ENCODE measurements around the gene COL2A1. TPM values are rescaled to one million over a fixed set of nuclear protein-coding genes. Genes with fewer than 3 reads are reported as not detected.

COL2A1 gene
- polyA plus RNA-seq, 1 donor (not counting 4 experiments of a cell fraction or from before 2014, with no cell fraction given) = 0.03 TPM

- H3K9me1 ChIP-seq (ENCODE audit: control insufficient read depth, extremely low read depth, insufficient read depth, low read length) = no peaks in the 10 kb centered on the region
- no peak overlapping the region for H3K4me3 ChIP-seq (ENCODE audit: control insufficient read depth in 2 of 3, extremely low read depth in 1 of 3, insufficient read depth in 2 of 3, low read depth in 1 of 3, low read length in 3 of 3)
- no peak overlapping the region for H2AFZ ChIP-seq (ENCODE audit: control insufficient read depth, low read length)
- no peaks in the 10 kb centered on the region for H3K27me3 ChIP-seq (ENCODE audit: control insufficient read depth, extremely low read depth, insufficient read depth, low read length)
- dilution Hi-C loops (cut with MboI; ENCODE audit: extremely low pct_ligation_motif_present, low sequenced_read_pairs) = no loop called here
- no peaks in the 10 kb centered on the region for H3K79me2 ChIP-seq (ENCODE audit: control insufficient read depth, insufficient read depth, low read length)
- no peak overlapping the region for H3K4me2 ChIP-seq (ENCODE audit: control insufficient read depth, extremely low read depth, insufficient read depth, low read depth, low read length)
- H3K9ac ChIP-seq (ENCODE audit: control insufficient read depth, extremely low read depth, insufficient read depth, low read length) = no peak overlapping the region
- FAIRE-seq (no peak), DNase-seq (ENCODE audit: low read depth, low spot score) (no peak)
- no peaks in the 10 kb centered on the region for H3K36me3 ChIP-seq (ENCODE audit: control insufficient read depth in 2 of 2, extremely low read depth in 1 of 2, insufficient read depth in 2 of 2, low read length in 2 of 2)
- H3K4me1 ChIP-seq (ENCODE audit: control insufficient read depth, extremely low read depth, insufficient read depth, low read length) = peaks cover 37% of the 10 kb centered on the region
- no peaks in the 10 kb centered on the region for H3K9me3 ChIP-seq (ENCODE audit: control insufficient read depth, low read depth, low read length)
- no peaks in the 10 kb centered on the region for H4K20me1 ChIP-seq (ENCODE audit: control insufficient read depth, extremely low read depth, insufficient read depth, low read length)
- H3K27ac ChIP-seq (ENCODE audit: control insufficient read depth, insufficient read depth, low read length) = no peak overlapping the region
- no peak for TF ChIP-seq CTCF (optimal IDR thresholded peaks at IDR 0.05 in 1 of 3, IDR thresholded peaks at IDR 0.05 in 1 of 3, conservative IDR thresholded peaks at IDR 0.05 in 1 of 3; ENCODE audit: extremely low read depth in 1 of 3, insufficient read depth in 2 of 3, low read length in 3 of 3)
- no peak for TF ChIP-seq EZH2 (IDR thresholded peaks at IDR 0.05; ENCODE audit: low read length)
These were observed 61.6 kb downstream of the COL2A1 start for GRCh38 chr12:47942614-47943225.

GRCh38 chr12:47941871-47942613 is 62.2 kb downstream of the COL2A1 start:
- no peak overlapping the region for H3K27ac ChIP-seq (ENCODE audit: control insufficient read depth, insufficient read depth, low read length)
- H3K27me3 ChIP-seq (ENCODE audit: control insufficient read depth, extremely low read depth, insufficient read depth, low read length) = no peaks in the 10 kb centered on the region
- FAIRE-seq = no peak
- no peak overlapping the region for H3K9ac ChIP-seq (ENCODE audit: control insufficient read depth, extremely low read depth, insufficient read depth, low read length)
- no peaks in the 10 kb centered on the region for H3K9me1 ChIP-seq (ENCODE audit: control insufficient read depth, extremely low read depth, insufficient read depth, low read length)
- no peak overlapping the region for H2AFZ ChIP-seq (ENCODE audit: control insufficient read depth, low read length)
- dilution Hi-C loops (cut with MboI; ENCODE audit: extremely low pct_ligation_motif_present, low sequenced_read_pairs) = no loop called here
- no peaks in the 10 kb centered on the region for H4K20me1 ChIP-seq (ENCODE audit: control insufficient read depth, extremely low read depth, insufficient read depth, low read length)
- no peaks in the 10 kb centered on the region for H3K36me3 ChIP-seq (ENCODE audit: control insufficient read depth in 2 of 2, extremely low read depth in 1 of 2, insufficient read depth in 2 of 2, low read length in 2 of 2)
- no peak overlapping the region for H3K4me3 ChIP-seq (ENCODE audit: control insufficient read depth in 2 of 3, extremely low read depth in 1 of 3, insufficient read depth in 2 of 3, low read depth in 1 of 3, low read length in 3 of 3)
- H3K79me2 ChIP-seq (ENCODE audit: control insufficient read depth, insufficient read depth, low read length) = no peaks in the 10 kb centered on the region
- DNase-seq (ENCODE audit: low read depth, low spot score) = no peak
- H3K4me2 ChIP-seq (ENCODE audit: control insufficient read depth, extremely low read depth, insufficient read depth, low read depth, low read length) = no peak overlapping the region
- peaks cover 30% of the 10 kb centered on the region for H3K4me1 ChIP-seq (ENCODE audit: control insufficient read depth, extremely low read depth, insufficient read depth, low read length)
- no peaks in the 10 kb centered on the region for H3K9me3 ChIP-seq (ENCODE audit: control insufficient read depth, low read depth, low read length)
- TF ChIP-seq CTCF (optimal IDR thresholded peaks at IDR 0.05 in 1 of 3, IDR thresholded peaks at IDR 0.05 in 1 of 3, conservative IDR thresholded peaks at IDR 0.05 in 1 of 3; ENCODE audit: extremely low read depth in 1 of 3, insufficient read depth in 2 of 3, low read length in 3 of 3) = peak in 1 of 3 experiments; percentile 25
- TF ChIP-seq EZH2 (IDR thresholded peaks at IDR 0.05; ENCODE audit: low read length) = no peak

Measured in keratinocyte (primary cell).